ENCODE measurements around the gene DYNLT2. TPM values are rescaled to one million over a fixed set of nuclear protein-coding genes. Genes with fewer than 3 reads are reported as not detected.

DYNLT2 gene
- total RNA-seq, 3 donors from 2014 or later = 1.5 to 2.4 (median 2.3) TPM

- intact Hi-C loops (cut with DNase I, micrococcal nuclease) = no loop called here
These were observed 29.3 kb upstream of the DYNLT2 start for GRCh38 chr6:169780571-169781091.

GRCh38 chr6:169779896-169780295 lies 28.5 kb upstream of the DYNLT2 start:
- intact Hi-C loops (cut with DNase I, micrococcal nuclease) = no loop called here
- ATAC-seq (no peak), DNase-seq (no peak)
- Histone ChIP-seq H3K4me1 (ENCODE audit: low read depth) (no peaks in the 10 kb centered on the region), H3K4me3 (no peak overlapping the region), H3K36me3 (ENCODE audit: low read depth) (no peaks in the 10 kb centered on the region), H3K9me3 (no peaks in the 10 kb centered on the region)
- TF ChIP-seq CTCF (IDR thresholded peaks at IDR 0.05) = no peak

More at GRCh38 chr6:169780571-169781091, 29.3 kb upstream of the DYNLT2 start:
- no peak for TF ChIP-seq CTCF (IDR thresholded peaks at IDR 0.05)
- H3K4me3 ChIP-seq = no peak overlapping the region
- DNase-seq (no peak), ATAC-seq (no peak)
- no peaks in the 10 kb centered on the region for H3K4me1 ChIP-seq (ENCODE audit: low read depth)
- no peaks in the 10 kb centered on the region for H3K9me3 ChIP-seq
- no peaks in the 10 kb centered on the region for H3K36me3 ChIP-seq (ENCODE audit: low read depth)

GRCh38 chr6:169779092-169779815 lies 27.9 kb upstream of the DYNLT2 start:
- no peak for TF ChIP-seq CTCF (IDR thresholded peaks at IDR 0.05)
- Histone ChIP-seq H3K36me3 (ENCODE audit: low read depth) (no peaks in the 10 kb centered on the region), H3K9me3 (no peaks in the 10 kb centered on the region), H3K4me1 (ENCODE audit: low read depth) (no peaks in the 10 kb centered on the region), H3K4me3 (no peak overlapping the region)
- no peak for ATAC-seq
- DNase-seq = no peak
- intact Hi-C loops (cut with DNase I, micrococcal nuclease) = no loop called here

GRCh38 chr6:169778646-169779045 lies 27.3 kb upstream of the DYNLT2 start:
- no peaks in the 10 kb centered on the region for H3K4me1 ChIP-seq (ENCODE audit: low read depth)
- H3K9me3 ChIP-seq = no peaks in the 10 kb centered on the region
- ATAC-seq (no peak), DNase-seq (no peak)
- no peaks in the 10 kb centered on the region for H3K36me3 ChIP-seq (ENCODE audit: low read depth)
- intact Hi-C loops (cut with DNase I, micrococcal nuclease) = no loop called here
- no peak for TF ChIP-seq CTCF (IDR thresholded peaks at IDR 0.05)
- no peak overlapping the region for H3K4me3 ChIP-seq

- Histone ChIP-seq H3K4me3 (no peak overlapping the region), H3K4me1 (ENCODE audit: low read depth) (no peaks in the 10 kb centered on the region), H3K36me3 (ENCODE audit: low read depth) (no peaks in the 10 kb centered on the region), H3K9me3 (no peaks in the 10 kb centered on the region)
- ATAC-seq (no peak), DNase-seq (no peak)
- intact Hi-C loops (cut with DNase I, micrococcal nuclease) = no loop called here
- TF ChIP-seq CTCF (IDR thresholded peaks at IDR 0.05) = no peak
These were observed 26.5 kb upstream of the DYNLT2 start for GRCh38 chr6:169777896-169778295.

Data from mucosa of descending colon (tissue), 3 donors.